ENCODE measurements around the gene REEP2.
A peak's percentile ranks its signal among the peaks of the same experiment; 100 is the strongest.
"Not testable (repeated sequence)": the region's sequence is repeated elsewhere in the genome, so short reads cannot be mapped to it uniquely, and the experiment has no call there.

Gene REEP2

GRCh38 chr5:138466125-138466899, 27.5 kb downstream of the REEP2 start:
- no peak for DNase-seq (ENCODE audit: low read depth)

DNA sequence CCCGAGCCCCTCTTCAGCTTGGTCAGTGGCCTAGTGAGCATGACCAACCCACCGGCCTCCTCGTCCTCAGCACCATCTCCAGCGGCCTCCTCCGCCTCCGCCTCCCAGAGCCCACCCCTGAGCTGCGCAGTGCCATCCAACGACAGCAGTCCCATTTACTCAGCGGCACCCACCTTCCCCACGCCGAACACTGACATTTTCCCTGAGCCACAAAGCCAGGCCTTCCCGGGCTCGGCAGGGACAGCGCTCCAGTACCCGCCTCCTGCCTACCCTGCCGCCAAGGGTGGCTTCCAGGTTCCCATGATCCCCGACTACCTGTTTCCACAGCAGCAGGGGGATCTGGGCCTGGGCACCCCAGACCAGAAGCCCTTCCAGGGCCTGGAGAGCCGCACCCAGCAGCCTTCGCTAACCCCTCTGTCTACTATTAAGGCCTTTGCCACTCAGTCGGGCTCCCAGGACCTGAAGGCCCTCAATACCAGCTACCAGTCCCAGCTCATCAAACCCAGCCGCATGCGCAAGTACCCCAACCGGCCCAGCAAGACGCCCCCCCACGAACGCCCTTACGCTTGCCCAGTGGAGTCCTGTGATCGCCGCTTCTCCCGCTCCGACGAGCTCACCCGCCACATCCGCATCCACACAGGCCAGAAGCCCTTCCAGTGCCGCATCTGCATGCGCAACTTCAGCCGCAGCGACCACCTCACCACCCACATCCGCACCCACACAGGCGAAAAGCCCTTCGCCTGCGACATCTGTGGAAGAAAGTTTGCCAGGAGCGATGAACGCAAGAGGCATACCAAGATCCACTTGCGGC, 28.2 kb downstream of the REEP2 start:
- no peak for DNase-seq (ENCODE audit: low read depth)

DNA sequence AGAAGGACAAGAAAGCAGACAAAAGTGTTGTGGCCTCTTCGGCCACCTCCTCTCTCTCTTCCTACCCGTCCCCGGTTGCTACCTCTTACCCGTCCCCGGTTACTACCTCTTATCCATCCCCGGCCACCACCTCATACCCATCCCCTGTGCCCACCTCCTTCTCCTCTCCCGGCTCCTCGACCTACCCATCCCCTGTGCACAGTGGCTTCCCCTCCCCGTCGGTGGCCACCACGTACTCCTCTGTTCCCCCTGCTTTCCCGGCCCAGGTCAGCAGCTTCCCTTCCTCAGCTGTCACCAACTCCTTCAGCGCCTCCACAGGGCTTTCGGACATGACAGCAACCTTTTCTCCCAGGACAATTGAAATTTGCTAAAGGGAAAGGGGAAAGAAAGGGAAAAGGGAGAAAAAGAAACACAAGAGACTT, 28.9 kb downstream of the REEP2 start:
- no peak for DNase-seq (ENCODE audit: low read depth)

- no peak for DNase-seq (ENCODE audit: low read depth)
Measured at GRCh38 chr5:138468133-138468965, 29.5 kb downstream of the REEP2 start.

- no peak for DNase-seq (ENCODE audit: low read depth)
Measured at GRCh38 chr5:138468966-138469539, 30.2 kb downstream of the REEP2 start.

DNA sequence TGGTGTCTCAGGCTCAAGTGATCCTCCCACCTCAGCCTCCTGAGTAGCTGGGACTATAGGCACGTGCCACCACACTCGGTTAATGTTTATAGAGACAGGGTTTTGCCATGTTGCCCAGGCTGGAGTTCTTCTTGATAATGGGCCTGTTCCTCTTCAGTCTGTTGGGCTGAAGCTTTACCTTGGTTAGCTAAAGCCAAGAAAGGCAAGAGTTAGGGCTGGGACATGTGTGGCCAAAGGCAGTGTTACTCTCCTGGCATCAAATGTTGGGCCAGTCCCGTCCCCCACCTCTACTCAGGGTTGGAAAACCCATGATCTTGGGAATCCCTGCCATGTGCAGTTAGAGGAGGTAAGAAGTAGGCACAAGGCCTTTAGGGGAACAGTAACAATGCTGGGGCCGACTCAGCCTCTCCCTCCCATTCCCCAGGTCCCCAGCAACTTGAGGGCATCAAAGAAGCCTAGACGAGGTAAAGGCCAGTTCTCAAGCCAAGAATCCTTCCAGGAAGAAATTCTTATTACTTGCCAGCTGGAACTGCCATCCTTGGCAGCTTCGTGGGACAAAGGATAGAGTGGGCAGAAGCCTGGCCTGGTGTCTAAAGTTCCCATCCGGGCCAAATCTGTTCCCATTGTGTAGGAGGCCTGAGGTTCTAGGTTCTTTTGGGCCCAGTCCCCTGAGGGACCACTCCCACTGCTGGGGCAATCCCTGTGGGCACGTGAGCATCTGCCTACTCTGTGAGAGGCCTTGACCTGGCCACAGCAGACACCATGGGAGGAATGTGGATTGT, 30.9 kb downstream of the REEP2 start:
- DNase-seq (ENCODE audit: low read depth), result no peak

GRCh38 chr5:138470322-138471051, 31.6 kb downstream of the REEP2 start:
- no peak for DNase-seq (ENCODE audit: low read depth)

GRCh38 chr5:138471052-138471361, 32.1 kb downstream of the REEP2 start:
- DNase-seq (ENCODE audit: low read depth), result no peak

DNA sequence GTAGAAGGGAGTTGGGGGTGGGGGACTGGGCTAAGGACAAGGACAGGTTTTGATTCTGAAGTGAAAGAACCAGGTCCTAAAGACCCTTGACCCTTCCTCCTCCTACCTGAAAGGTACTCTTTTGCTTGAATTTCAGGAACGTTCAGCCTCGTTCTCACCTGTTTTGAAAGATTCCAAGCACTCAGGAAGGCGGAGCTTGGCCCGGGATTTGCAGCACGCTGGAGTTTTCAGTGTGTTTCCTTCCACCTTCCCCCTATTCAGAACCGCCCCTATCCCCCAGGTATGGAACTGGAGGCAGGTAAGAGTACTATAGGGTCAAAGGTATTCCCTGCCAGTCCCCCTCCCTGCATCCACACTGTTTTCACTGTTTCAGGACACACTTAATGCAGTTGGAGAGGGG, 33.5 kb downstream of the REEP2 start:
- no peak for DNase-seq (ENCODE audit: low read depth)

DNA sequence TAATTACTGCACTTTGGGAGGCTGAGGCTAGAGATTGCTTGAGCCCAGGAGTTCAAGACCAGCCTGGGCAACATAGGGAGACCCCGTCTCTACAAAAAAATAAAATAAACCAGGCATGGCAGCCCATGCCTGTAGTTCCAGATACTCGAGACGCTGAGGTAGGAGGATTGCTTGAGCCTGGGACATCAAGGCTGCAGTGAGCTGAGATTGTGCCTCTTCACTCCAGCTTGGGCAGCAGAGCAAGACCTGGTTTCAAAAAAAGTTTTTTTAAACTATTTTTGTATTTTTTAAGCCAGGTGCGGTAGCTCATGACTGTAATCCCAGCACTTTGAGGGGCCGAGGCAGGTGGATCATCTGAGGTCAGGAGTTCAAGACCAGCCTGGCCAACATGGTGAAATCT, 34.3 kb downstream of the REEP2 start:
- DNase-seq (ENCODE audit: low read depth), result not testable (repeated sequence)

GRCh38 chr5:138476918-138477317, 38.1 kb downstream of the REEP2 start:
- DNase-seq (ENCODE audit: low read depth), result no peak

DNA sequence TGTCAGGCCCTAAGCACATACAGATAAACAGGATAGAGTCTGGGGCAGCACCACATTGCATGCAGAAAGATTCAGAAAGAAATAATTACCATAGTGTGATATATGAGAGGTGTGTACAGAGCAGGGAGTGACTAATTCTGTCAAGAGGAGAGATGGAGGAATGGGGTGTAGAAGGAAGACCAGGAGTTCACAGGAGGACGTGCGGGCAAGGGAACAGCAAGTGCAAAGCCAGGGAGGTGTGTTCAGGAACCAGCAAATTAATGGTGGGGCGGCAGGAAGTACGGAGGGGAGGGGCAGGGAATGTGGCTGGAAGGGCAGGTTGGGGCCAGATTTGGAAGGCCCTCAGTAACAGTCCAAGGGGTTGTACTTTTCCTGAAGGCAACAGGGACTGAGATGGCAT, 43.8 kb downstream of the REEP2 start:
- DNase-seq (ENCODE audit: low read depth), result no peak

DNA sequence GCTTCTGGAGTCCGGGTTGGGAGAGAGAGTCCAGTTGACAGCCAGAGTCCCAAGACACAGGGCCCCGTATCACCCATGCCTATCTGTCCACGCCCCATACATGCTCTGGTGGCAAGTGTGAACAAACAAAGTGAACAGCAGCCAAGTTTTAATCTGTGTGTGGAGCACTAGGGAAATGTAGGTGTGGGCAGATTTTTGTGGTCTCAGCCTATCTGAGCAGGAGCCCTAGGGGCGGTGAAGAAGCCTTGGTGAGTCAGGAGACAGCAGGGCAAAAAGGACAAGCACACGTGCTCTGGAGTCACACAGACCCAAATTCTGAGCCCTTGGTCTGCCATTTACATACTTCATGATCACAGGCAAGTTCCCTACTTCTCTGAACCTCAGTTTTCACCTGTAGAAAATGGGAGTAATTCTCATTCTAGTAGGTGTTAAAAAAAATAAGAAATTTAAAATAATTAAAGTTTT, 49.7 kb downstream of the REEP2 start:
- DNase-seq (ENCODE audit: low read depth), result no peak

DNA sequence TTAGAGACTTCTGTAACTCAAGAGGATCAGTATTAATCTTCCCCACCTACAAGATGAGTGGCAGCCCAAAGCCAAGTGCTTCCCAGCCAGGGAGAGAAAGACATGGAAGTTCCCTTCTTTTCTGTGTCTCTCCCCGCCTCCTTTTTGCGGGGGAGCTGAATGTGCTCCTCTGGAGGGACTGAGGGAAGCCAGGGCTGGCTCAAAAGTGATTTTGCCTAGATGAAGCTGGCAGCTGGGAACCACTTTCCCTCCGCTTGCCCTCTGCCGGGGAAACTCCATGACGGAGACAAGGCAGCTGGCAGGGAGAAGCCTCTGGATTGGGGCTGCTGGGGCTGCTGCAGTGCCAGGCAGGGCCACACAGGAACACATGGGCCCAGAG, 50.8 kb downstream of the REEP2 start:
- DNase-seq (ENCODE audit: low read depth), result no peak

GRCh38 chr5:138490648-138491283, 51.9 kb downstream of the REEP2 start:
- no peak for DNase-seq (ENCODE audit: low read depth)

GRCh38 chr5:138491284-138491648, 52.4 kb downstream of the REEP2 start:
- no peak for DNase-seq (ENCODE audit: low read depth)

DNA sequence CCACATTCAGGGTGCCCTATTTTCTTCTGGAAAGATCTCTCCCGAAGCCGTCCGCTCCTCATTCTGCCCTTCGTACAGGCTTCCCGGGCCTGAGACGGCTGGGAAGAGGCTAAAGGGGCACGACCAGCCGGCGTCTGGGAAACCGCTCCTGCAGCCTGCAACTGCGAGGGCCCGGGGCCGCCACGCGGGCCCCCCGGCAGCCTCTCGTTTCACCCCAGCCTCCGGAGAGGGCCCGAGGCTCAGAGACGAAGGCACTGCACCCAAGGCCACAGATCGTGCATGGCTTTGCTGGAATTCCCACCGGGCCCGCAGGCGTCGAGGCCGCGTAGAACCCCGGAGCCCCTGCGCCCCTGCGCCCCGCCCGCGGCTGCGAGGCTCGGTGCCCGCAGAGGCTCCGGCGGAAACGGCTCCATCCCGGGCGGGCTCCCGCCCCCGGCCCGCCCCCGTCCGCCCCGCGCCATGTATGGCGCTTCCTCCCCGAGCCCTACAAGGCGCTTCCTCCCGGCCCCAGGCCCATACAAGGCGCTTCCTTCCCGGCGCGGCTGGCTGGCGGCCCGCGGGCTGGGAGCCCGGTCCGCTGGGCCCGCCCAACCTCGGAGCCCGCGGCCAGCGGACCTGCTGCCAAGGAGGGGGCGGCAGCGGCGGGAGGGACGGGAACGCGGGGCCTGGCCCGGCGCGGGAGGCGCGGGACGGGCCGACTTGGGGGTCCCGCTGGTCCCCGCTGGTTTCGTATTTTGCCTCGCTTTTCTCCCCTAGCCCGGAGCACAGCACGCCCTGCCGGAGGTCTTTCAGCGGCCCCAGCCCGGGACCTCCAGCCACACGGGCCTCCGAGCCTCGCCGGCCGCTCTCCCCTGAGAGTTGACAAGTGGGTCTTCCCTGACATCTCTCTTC, 53.1 kb downstream of the REEP2 start:
- DNase-seq (ENCODE audit: low read depth), result peak; percentile 53

GRCh38 chr5:138492560-138493045, 53.7 kb downstream of the REEP2 start:
- DNase-seq (ENCODE audit: low read depth), result no peak

DNA sequence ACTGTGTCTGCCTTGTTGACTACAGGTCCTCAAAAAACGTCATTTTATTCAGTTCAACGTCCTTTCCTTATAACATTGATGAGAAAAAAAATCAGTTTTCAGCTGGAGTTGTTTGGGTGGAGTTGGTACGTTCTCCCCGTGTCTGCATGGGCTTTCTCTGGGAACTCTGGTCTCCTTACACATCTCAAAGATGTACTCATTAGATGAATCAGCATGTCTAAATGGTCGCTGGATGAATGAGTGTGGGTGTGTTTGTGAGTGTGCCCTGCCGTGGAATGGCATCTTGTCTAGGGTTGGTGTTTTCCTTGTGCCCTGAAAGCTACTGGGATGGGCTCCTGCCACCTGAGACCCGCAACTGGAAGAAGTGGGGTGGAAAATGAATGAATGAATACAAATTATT, 56.5 kb downstream of the REEP2 start:
- no peak for DNase-seq (ENCODE audit: low read depth)

Measured in CMK (cell line).